COLO668 (cell line): Measurements from ENCODE around the gene SETD1B.
A peak's percentile ranks its signal among the peaks of the same experiment; 100 is the strongest.

Experiments
- DNase-seq: peaks from one replicate; lab custom pipeline; 2025; ENCODE audit not compliant: unreplicated experiment; lab: John Stamatoyannopoulos, UW

The SETD1B gene

GRCh38 chr12:121795034-121795968, 8.5 kb upstream of the SETD1B start:
- DNase-seq: peak; percentile 87

GRCh38 chr12:121796855-121797751, 6.7 kb upstream of the SETD1B start:
- DNase-seq: peak; percentile 96

GRCh38 chr12:121797937-121798786, 5.6 kb upstream of the SETD1B start:
- DNase-seq: peak; percentile 95

- DNase-seq: peak; percentile 41
These were observed 5.0 kb upstream of the SETD1B start for GRCh38 chr12:121798787-121799155.

- DNase-seq: peak; percentile 85
These were observed 4.5 kb upstream of the SETD1B start for GRCh38 chr12:121799156-121799841.

- DNase-seq: peak; percentile 96
These were observed 3.7 kb upstream of the SETD1B start for GRCh38 chr12:121799842-121800693.

GRCh38 chr12:121800694-121801594, 2.9 kb upstream of the SETD1B start:
- DNase-seq: peak; percentile 80

- peak; percentile 53 for DNase-seq
These were observed 2.0 kb upstream of the SETD1B start for GRCh38 chr12:121801595-121802484.

- no peak for DNase-seq
These were observed 1.3 kb upstream of the SETD1B start for GRCh38 chr12:121802485-121802842.

- peak; percentile 95 for DNase-seq
These were observed 738 bp upstream of the SETD1B start for GRCh38 chr12:121802843-121803698.

GRCh38 chr12:121804417-121805111, 755 bp downstream of the SETD1B start:
- peak; percentile 59 for DNase-seq

GRCh38 chr12:121805171-121806008, 1.6 kb downstream of the SETD1B start:
- DNase-seq: peak; percentile 37

- no peak for DNase-seq
These were observed 2.3 kb downstream of the SETD1B start for GRCh38 chr12:121806009-121806545.

- no peak for DNase-seq
These were observed 3.0 kb downstream of the SETD1B start for GRCh38 chr12:121806546-121807423.
